ENCODE results near the gene XPO6.

Gene XPO6

DNA sequence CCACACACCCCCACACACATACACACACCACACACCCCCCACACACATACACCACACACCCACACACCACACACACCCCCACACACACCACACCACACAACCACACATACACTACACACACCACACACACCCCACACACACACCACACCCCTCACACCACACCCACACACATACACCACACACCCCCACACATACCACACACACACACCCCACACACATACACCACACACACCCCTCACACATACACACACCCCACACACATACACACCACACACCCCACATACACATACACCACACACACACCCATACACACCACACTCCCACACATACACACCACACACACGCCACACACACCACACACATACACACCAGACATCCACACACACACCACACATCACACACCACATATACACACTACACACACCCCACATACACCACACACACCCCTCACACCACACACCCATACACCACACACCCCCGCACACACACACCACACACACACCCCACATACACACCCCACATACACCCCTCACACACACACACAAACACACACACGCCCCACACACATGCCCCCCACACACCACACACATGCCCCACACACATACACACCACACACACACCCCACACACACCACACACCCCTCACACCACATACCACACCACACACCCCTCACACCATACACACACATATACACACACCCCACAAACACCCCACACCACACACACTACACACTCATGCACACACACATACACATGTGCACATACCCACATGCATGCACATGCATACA, 122.4 kb downstream of the XPO6 start:
- DNase-seq = no peak

- DNase-seq = no peak
Observed at GRCh38 chr16:28087675-28088300, 124.0 kb downstream of the XPO6 start.

- DNase-seq = no peak
Observed at GRCh38 chr16:28087140-28087660, 124.6 kb downstream of the XPO6 start.

DNA sequence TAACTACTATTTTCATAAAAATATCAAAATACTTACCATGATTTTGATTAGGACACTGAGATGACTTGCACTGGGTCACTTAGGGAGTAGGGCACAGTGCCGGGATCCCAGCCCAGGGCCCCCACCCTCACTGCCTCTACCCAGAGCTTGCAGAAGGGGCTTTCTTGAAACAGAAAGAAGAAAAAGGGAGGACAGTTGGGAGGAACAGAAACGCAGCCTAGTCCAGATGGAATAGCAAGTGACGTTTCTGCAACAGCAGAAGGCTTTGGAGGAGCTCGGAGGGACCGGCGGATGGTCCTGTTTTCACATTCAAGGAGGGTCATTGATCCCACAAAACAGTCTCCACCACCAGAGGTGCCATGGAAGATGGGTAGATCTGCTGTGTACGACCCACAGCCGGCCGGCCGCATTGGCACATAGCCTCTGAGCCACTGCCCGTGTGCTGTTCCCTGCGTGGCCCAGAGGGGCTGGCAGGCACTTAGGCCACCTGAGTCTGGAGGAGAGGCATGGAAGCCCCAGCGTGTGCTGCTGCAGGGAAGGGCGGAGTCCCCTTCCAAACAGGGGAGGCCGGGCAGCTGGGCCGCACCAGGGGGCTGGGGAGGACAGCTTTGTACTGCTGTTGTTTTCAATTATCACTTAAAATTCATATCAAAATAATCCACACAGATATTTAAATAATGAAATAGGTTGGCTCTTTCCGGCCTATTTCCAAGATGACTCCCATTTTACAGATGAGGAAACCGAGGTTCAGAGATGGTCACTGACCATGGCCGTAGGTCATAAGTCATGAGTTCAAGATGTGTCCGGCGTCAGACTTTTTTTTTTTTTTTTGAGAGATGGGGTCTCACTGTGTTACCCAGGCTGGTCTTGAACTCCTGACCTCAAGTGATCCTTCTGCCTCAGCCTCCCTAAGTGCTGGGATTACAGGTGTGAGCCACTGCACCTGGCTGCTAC, 125.3 kb downstream of the XPO6 start:
- DNase-seq = no peak

- no peak for DNase-seq
Observed at GRCh38 chr16:28085389-28086171, 126.2 kb downstream of the XPO6 start.

GRCh38 chr16:28084209-28084608, 127.6 kb downstream of the XPO6 start:
- no peak for DNase-seq

DNA sequence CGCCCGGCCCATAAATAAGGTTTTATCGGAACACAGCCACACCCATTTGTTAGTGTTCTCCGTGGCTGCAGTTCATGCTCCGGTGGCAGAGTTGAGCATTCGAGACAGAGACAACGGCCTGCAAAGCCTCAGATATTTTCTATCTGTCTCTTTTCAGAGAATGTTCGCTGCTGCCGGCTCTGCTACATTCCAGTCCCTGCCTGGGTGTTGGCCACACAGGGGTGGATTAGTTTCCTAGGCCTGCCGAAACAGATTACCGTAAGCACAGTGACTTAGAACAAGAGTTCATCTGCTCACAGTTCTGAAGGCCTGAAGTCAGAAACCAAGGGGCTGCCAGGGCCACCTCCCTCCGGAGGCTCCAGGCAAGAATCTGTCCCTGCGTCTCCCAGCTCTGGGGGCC, 129.1 kb downstream of the XPO6 start:
- no peak for DNase-seq

DNA sequence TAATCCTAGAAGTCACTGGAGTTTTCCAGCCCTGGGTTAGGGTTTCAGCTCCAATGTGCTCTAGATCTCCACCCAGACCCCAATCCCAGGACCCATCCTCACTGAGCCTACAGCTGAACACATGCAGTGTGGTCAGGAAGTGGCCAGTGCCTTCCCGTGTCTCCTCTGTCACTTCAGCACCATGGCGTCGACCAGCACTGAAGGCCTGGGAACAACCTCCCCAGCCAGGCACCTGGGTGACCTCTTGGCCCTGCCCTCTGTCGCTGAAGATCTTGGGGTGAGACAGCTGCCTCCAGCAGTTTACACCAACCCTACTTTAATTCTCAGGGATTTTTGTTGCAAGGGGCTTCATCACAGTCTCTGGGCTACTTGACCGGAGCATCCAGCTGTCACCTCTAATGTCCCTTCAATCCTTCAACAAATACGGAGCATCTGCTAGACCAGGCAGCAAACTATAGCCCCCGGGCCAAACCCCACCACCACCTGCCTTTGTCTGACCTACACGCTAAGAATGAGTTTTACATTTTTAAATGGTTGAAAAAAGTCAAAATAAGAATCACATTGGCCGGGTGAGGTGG, 130.3 kb downstream of the XPO6 start:
- DNase-seq = no peak

DNA sequence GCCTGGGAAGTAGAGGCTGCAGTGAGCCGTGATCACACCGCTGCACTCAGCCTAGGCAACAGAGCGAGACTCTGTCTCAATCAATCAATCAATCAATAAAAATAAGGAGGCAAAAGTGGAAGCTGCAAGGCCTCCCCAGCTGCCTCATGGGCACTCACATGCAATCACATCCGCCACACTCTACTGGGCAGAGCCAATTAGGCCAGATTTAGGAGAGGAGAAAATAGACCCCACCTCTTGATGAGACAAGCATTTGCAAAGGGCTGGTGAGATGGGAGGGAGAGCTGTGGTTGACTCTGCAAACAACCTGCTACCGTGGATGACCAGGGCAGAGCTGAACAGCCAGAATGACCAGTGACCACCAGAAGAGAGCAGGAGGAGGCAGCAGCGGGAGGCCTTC, 133.5 kb downstream of the XPO6 start:
- DNase-seq = no peak

- no peak for DNase-seq
Observed at GRCh38 chr16:28073836-28074235, 137.9 kb downstream of the XPO6 start.

DNA sequence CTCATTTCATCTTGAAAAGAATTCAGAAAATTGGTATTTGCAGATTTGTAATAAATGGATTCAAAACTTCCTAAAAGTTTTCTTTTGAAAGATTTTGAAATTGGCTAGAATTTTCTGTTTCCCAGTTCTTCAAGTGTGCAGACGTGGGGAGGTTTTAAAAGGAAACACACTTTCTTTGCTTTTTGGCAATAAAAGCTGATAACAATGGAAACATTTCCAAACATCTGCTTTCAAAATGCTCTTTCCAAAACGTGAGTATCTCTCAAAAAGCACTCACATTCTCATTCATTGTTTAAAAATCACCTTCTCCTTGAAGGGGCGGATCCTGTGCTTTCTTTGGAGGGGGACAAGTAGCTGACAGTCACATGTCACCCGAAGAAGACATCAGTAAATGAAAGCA, 139.7 kb downstream of the XPO6 start:
- DNase-seq = no peak

GRCh38 chr16:28069971-28070794, 141.6 kb downstream of the XPO6 start:
- no peak for DNase-seq

- DNase-seq = no peak
Observed at GRCh38 chr16:28068976-28069375, 142.8 kb downstream of the XPO6 start.

- DNase-seq = no peak
Observed at GRCh38 chr16:28067604-28068379, 144.0 kb downstream of the XPO6 start.

DNA sequence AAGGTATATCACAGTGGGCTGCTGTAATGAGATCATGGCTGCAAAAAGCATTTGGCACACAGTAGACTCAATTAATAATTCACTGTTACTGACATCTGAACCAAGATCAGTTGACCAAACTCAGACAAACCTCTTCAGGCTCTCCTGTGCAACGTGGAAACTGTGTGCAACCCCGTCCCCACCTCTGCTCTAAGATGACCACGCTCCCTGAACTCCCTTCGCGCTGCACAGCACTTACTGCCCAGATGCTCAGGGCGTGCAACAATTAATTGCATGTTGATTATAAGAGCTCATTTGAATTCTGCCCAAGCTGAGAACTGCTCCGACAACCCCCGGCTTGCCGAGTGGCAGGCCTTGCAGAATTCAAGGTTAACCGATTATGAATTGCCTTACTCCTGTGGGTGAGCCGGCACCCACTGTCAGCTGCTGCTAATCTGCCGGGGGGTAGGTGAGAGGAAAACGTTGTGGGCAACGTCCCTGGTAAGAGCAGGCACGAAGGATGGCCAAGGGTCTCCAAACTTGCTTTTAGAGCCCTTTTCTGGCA, 147.0 kb downstream of the XPO6 start:
- no peak for DNase-seq

GRCh38 chr16:28064150-28064549, 147.6 kb downstream of the XPO6 start:
- DNase-seq = no peak

GRCh38 chr16:28063591-28064061, 148.1 kb downstream of the XPO6 start, which contains the start of gene GSG1L:
Gene GSG1L, minus strand, starts transcription at chr16:28063714. Its CDS starts 290 bp downstream, at chr16:28063424.
- DNase-seq = no peak

- DNase-seq = peak; percentile 28
Observed at GRCh38 chr16:28062847-28063521, 148.8 kb downstream of the XPO6 start.

DNA sequence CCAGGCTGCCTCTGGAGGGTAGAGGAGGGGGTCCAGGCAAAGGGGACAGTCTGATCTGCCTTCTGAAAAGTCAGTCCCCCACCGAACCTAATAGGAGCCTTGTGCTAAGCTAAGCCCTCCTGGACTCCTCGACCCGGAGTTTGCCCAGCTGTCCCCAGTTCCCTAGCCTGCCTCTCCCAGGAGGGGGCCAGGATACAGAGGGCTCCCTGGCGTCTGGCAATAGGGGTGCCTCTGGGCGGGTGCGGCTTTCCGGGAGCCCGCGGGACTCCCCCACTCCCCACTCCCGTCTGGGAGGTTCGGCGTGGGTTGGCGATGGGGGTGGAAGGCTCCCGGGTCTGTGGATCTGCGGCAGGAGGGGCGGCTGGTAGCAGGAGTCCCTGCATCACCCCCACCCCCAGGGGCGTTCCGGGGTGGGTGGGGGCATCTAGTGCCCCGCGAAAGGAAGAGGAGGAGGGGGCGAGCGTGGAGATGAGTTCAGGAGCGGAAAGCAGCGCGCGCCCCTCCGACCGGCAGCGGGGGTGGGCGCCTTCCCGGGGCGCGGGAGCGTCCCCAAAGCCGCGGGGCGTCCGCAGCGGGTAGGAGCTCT, 149.4 kb downstream of the XPO6 start:
- no peak for DNase-seq

Data from suppressor macrophage treated with lipopolysaccharide for 4 hours (primary cell).